Right lobe of liver (tissue), 6 donors: ENCODE data around the gene FOXP1. TPM values are rescaled to one million over a fixed set of nuclear protein-coding genes. Genes with fewer than 3 reads are reported as not detected.

ENCODE experiments used
- ATAC-seq, 4 donors: fragments of 200-7000 bp; cut with Tn5 transposase; one replicate each; pipeline ENCODE4 v1.9.1; 2020; ENCODE audit warnings: mild to moderate bottlenecking in 4 of 4, moderate library complexity in 4 of 4
- DNase-seq, 3 donors: peaks; one replicate each; pipeline ENCODE4 v3.0.0-alpha.2; 2020
- H3K27ac ChIP-seq, 3 donors: fragments of 200-600 bp; one replicate each; pipeline ENCODE4 v1.8.0; 2022
- H3K27me3 ChIP-seq, 2 donors: fragments of 200-600 bp; one replicate each; pipeline ENCODE4 v1.8.0; 2022
- H3K36me3 ChIP-seq, 4 donors: fragments of 200-600 bp; sonication (generic) in 1 of 4; one replicate each; pipeline versions ENCODE4 v1.5.1 to v1.8.0; 2017 to 2022; ENCODE audit warnings: control low read depth in 1 of 4
- H3K4me1 ChIP-seq, 4 donors: fragments of 200-600 bp; sonication (generic) in 1 of 4; one replicate each; pipeline versions ENCODE4 v1.5.1 to v1.8.0; 2017 to 2022; ENCODE audit warnings: control low read depth in 1 of 4
- H3K4me3 ChIP-seq, 3 donors: fragments of 200-600 bp; one replicate each; pipeline ENCODE4 v1.8.0; 2022
- H3K9me3 ChIP-seq, 4 donors: fragments of 200-600 bp; sonication (generic) in 1 of 4; one replicate each; pipeline versions ENCODE4 v1.5.1 to v1.8.0; 2017 to 2022; ENCODE audit warnings: control low read depth in 1 of 4
- CTCF ChIP-seq, 4 donors: fragments of 200-600 bp in 3 of 4; fragments of 450-650 bp in 1 of 4; IDR thresholded peaks; one replicate each; pipeline versions ENCODE4 v1.5.1 to v1.8.0; 2016 to 2022; ENCODE audit warnings: antibody characterized with exemption in 4 of 4, mild to moderate bottlenecking in 2 of 4
- POLR2A ChIP-seq: fragments of 450-650 bp; IDR thresholded peaks from one replicate; pipeline ENCODE4 v1.6.1; 2017; ENCODE audit warnings: antibody characterized with exemption, mild to moderate bottlenecking
- WGBS: methylation state at CpG from one replicate; pipeline ENCODE4 v1.1.6; 2018; ENCODE audit warnings: low coverage, low lambda C conversion rate; ENCODE audit not compliant: insufficient coverage; ENCODE audit errors: missing lambda C conversion rate; 5-methylcytosine and 5-hydroxymethylcytosine counted together
- intact Hi-C, 2 donors: fragments of 100-400 bp; cut with DNase I; formaldehyde crosslinking; loops; one replicate each; pipeline versions ENCODE4 v1.11.2 to v1.14.1; 2022
- total RNA-seq, 6 experiments: library from RNA; depleted of rRNA in 2 of 6; stranded (reverse); fragments of >200 nt in 2 of 6; fragmentation: NEBNext Ultra II Directional in 3 of 6; extraction: Animal tissue kit (Norgen Biotek cat#: 25700) in 3 of 6; gene quantifications; one replicate each; pipeline versions ENCODE4 v1.1.0 to v1.2.4, GENCODE V29; 2016 to 2023
- donor health status: DM: no; HTN: yes; CAD: no.
- donor health status: DM: no; HTN: no; CAD: no.
- donor health status: DM: no; HTN: no; CAD: no.
- donor health status: DM: no; HTN: yes; CAD: no.
- donor health status: DM: no; HTN: yes; CAD: no.

The FOXP1 gene
- total RNA-seq, 6 experiments from 2014 or later: 26.7 to 47.7 (median 35.2) TPM

- intact Hi-C loops: no loop called here
- peak overlapping the region in 2 of 3 donors; percentile 33 to 72 for H3K27ac ChIP-seq
- H3K36me3 ChIP-seq: no peaks in the 10 kb centered on the region
- DNase-seq (no peak), ATAC-seq (peak; percentile 45 to 73 (median 48))
- no peak for TF ChIP-seq POLR2A
- no peak for TF ChIP-seq CTCF (IDR thresholded peaks at IDR 0.05)
- no peaks in the 10 kb centered on the region for H3K9me3 ChIP-seq
- WGBS: 100% methylated on average over 1 of the region's 3 CpGs
- H3K27me3 ChIP-seq: no peaks in the 10 kb centered on the region
- H3K4me3 ChIP-seq: no peak overlapping the region
- H3K4me1 ChIP-seq: peaks cover 0 to 37% (median 11%) of the 10 kb centered on the region in 4 donors
Measured at GRCh38 chr3:71089271-71089847, 494.2 kb downstream of the FOXP1 start.

GRCh38 chr3:71088742-71089141, 494.8 kb downstream of the FOXP1 start:
- Histone ChIP-seq H3K27ac (peak overlapping the region; percentile 12 to 72 (median 33)), H3K27me3 (no peaks in the 10 kb centered on the region), H3K4me3 (no peak overlapping the region), H3K4me1 (peaks cover 0 to 40% (median 11%) of the 10 kb centered on the region in 4 donors), H3K9me3 (no peaks in the 10 kb centered on the region), H3K36me3 (no peaks in the 10 kb centered on the region)
- 61% methylated on average over 4 of the region's 4 CpGs for WGBS
- TF ChIP-seq CTCF (IDR thresholded peaks at IDR 0.05) (no peak), POLR2A (no peak)
- intact Hi-C loops: no loop called here
- DNase-seq: no peak
- peak in 3 of 4 donors; percentile 6 to 50 (median 35) for ATAC-seq

GRCh38 chr3:71088019-71088708, 495.4 kb downstream of the FOXP1 start:
- intact Hi-C loops: no loop called here
- no peak for DNase-seq
- H3K27ac ChIP-seq: peak overlapping the region in 2 of 3 donors; percentile 52 to 72
- no peak overlapping the region for H3K4me3 ChIP-seq
- H3K27me3 ChIP-seq: no peaks in the 10 kb centered on the region
- H3K4me1 ChIP-seq: peaks cover 0 to 41% (median 11%) of the 10 kb centered on the region in 4 donors
- H3K9me3 ChIP-seq: no peaks in the 10 kb centered on the region
- peak; percentile 31 to 60 (median 50) for ATAC-seq
- no peaks in the 10 kb centered on the region for H3K36me3 ChIP-seq
- no peak for TF ChIP-seq POLR2A
- TF ChIP-seq CTCF (IDR thresholded peaks at IDR 0.05): no peak
- WGBS: 55% methylated on average over 8 of the region's 8 CpGs

GRCh38 chr3:71087143-71088018, 496.1 kb downstream of the FOXP1 start:
- intact Hi-C loops: no loop called here
- TF ChIP-seq CTCF (IDR thresholded peaks at IDR 0.05): no peak
- ATAC-seq (peak; percentile 45 to 61 (median 53)), DNase-seq (no peak)
- 46% methylated on average over 9 of the region's 9 CpGs for WGBS
- peak overlapping the region; percentile 36 to 72 (median 52) for H3K27ac ChIP-seq
- no peak overlapping the region for H3K4me3 ChIP-seq
- H3K27me3 ChIP-seq: no peaks in the 10 kb centered on the region
- peaks cover 0 to 41% (median 11%) of the 10 kb centered on the region in 4 donors for H3K4me1 ChIP-seq
- H3K36me3 ChIP-seq: no peaks in the 10 kb centered on the region
- no peaks in the 10 kb centered on the region for H3K9me3 ChIP-seq
